Measurements from ENCODE around the gene LRRC10. TPM values are rescaled to one million over a fixed set of nuclear protein-coding genes. Genes with fewer than 3 reads are reported as not detected.
A peak's percentile ranks its signal among the peaks of the same experiment; 100 is the strongest.

The LRRC10 gene
- total and polyA plus RNA-seq, 10 of the 15 experiments (the other 5 are each of a cell fraction or from before 2014, with no cell fraction given) = not detected

- FAIRE-seq = no peak
- RAD21 ChIA-PET (ENCODE audit: unreplicated experiment) = no interaction called here
- CTCF ChIA-PET = interaction anchor here (0.6 to 2.0 kb wide), 3 partner anchors 10 to 164 kb away, joined by 3 to 15 read pairs (median 3); no protein-coding TSS in a partner anchor
- Histone ChIP-seq H3K4me3 (no peak overlapping the region), H4K20me1 (ENCODE audit: control insufficient read depth, insufficient read depth) (no peaks in the 10 kb centered on the region), H3K9ac (ENCODE audit: control insufficient read depth, insufficient read depth, low read length) (no peak overlapping the region), H3K4me1 (ENCODE audit: control insufficient read depth, insufficient read depth, low read length) (no peaks in the 10 kb centered on the region), H3K27ac (ENCODE audit: control insufficient read depth, insufficient read depth) (no peak overlapping the region), H3K36me3 (ENCODE audit: control insufficient read depth in 2 of 2, insufficient read depth in 2 of 2, low read length in 1 of 2) (no peaks in the 10 kb centered on the region), H3K79me2 (ENCODE audit: control insufficient read depth, insufficient read depth, low read length) (no peaks in the 10 kb centered on the region), H2AFZ (ENCODE audit: control insufficient read depth, low read depth, low read length) (no peak overlapping the region), H3K9me3 (replicated peaks; ENCODE audit: control insufficient read depth, insufficient read depth, low read length) (no peaks in the 10 kb centered on the region), H3K27me3 (replicated peaks in 1 of 2; ENCODE audit: control insufficient read depth in 2 of 2, insufficient read depth in 2 of 2, low read length in 1 of 2) (no peaks in the 10 kb centered on the region), H3K4me2 (ENCODE audit: control insufficient read depth, insufficient read depth) (no peak overlapping the region)
- TF ChIP-seq PML (IDR thresholded peaks at IDR 0.05; ENCODE audit: low read length) (no peak), CTCF (IDR thresholded peaks at IDR 0.05 in 2 of 3, conservative IDR thresholded peaks at IDR 0.05 in 1 of 3; ENCODE audit: control insufficient read depth in 2 of 3, extremely low read depth in 1 of 3, insufficient read depth in 1 of 3, low read depth in 3 of 3, low read length in 3 of 3) (peak in 2 of 3 experiments; percentile 8 to 29; a peak in 2 of 6 replicates)
- DNase-seq (ENCODE audit: low read depth, low spot score) = no peak
- POLR2A ChIA-PET = no interaction called here
- intact Hi-C loops (cut with micrococcal nuclease; ENCODE audit: unreplicated experiment) (no loop called here), in situ Hi-C loops (cut with MboI) (no loop called here)
- no TSS peak for BruUV-seq (replicated peaks)
- SMC1A ChIA-PET (ENCODE audit: uncharacterized antibody, unreplicated experiment) = interaction anchor here (2.0 kb wide), 1 partner anchor 10 kb away, joined by 8 read pairs; no protein-coding TSS in a partner anchor
- 25% methylated on average over 6 of the region's 6 CpGs for WGBS (ENCODE audit: insufficient coverage, insufficient replicate concordance, low lambda C conversion rate, missing lambda C conversion rate)
- ATAC-seq = 0 out of 3 replicates have a peak, but pooled peaks have one; percentile 31
These were observed 19.5 kb upstream of the LRRC10 start for GRCh38 chr12:69630191-69630590.

GRCh38 chr12:69627501-69627900, 16.8 kb upstream of the LRRC10 start:
- no peaks in the 10 kb centered on the region for H3K4me1 ChIP-seq (ENCODE audit: control insufficient read depth, insufficient read depth, low read length)
- ATAC-seq (no peak), FAIRE-seq (no peak), DNase-seq (ENCODE audit: low read depth, low spot score) (no peak)
- no peak overlapping the region for H3K4me3 ChIP-seq
- POLR2A ChIA-PET = no interaction called here
- no peaks in the 10 kb centered on the region for H3K27me3 ChIP-seq (replicated peaks in 1 of 2; ENCODE audit: control insufficient read depth in 2 of 2, insufficient read depth in 2 of 2, low read length in 1 of 2)
- CTCF ChIA-PET = interaction anchor here (0.7 to 1.2 kb wide), 2 partner anchors 269 to 296 kb away, joined by 3 read pairs; no protein-coding TSS in a partner anchor
- no peak overlapping the region for H3K9ac ChIP-seq (ENCODE audit: control insufficient read depth, insufficient read depth, low read length)
- SMC1A ChIA-PET (ENCODE audit: uncharacterized antibody, unreplicated experiment) = no interaction called here
- WGBS (ENCODE audit: insufficient coverage, insufficient replicate concordance, low lambda C conversion rate, missing lambda C conversion rate) = 47% methylated on average over 8 of the region's 8 CpGs
- no peak overlapping the region for H2AFZ ChIP-seq (ENCODE audit: control insufficient read depth, low read depth, low read length)
- RAD21 ChIA-PET (ENCODE audit: unreplicated experiment) = no interaction called here
- no TSS peak for BruUV-seq (replicated peaks)
- TF ChIP-seq NBN (IDR thresholded peaks at IDR 0.05) (no peak), EP300 (IDR thresholded peaks at IDR 0.05; ENCODE audit: borderline replicate concordance in 1 of 2, control insufficient read depth in 1 of 2, low read depth in 2 of 2, low read length in 2 of 2) (no peak), KLF5 (IDR thresholded peaks at IDR 0.05; ENCODE audit: partially characterized antibody) (no peak), PRDM15 (CRISPR knock-in tag; IDR thresholded peaks at IDR 0.05) (no peak), KAT2A (conservative IDR thresholded peaks at IDR 0.05; ENCODE audit: control insufficient read depth, low read depth, low read length) (no peak), SKIL (IDR thresholded peaks at IDR 0.05; ENCODE audit: low read depth, poor library complexity, severe bottlenecking) (no peak), HDAC6 (IDR thresholded peaks at IDR 0.05; ENCODE audit: unreplicated experiment) (no peak)
- no peak overlapping the region for H3K4me2 ChIP-seq (ENCODE audit: control insufficient read depth, insufficient read depth)
- in situ Hi-C loops (cut with MboI) (no loop called here), intact Hi-C loops (cut with micrococcal nuclease; ENCODE audit: unreplicated experiment) (no loop called here)
- H3K36me3 ChIP-seq (ENCODE audit: control insufficient read depth in 2 of 2, insufficient read depth in 2 of 2, low read length in 1 of 2) = no peaks in the 10 kb centered on the region
- H3K79me2 ChIP-seq (ENCODE audit: control insufficient read depth, insufficient read depth, low read length) = no peaks in the 10 kb centered on the region
- no peak overlapping the region for H3K27ac ChIP-seq (ENCODE audit: control insufficient read depth, insufficient read depth)
- no peaks in the 10 kb centered on the region for H4K20me1 ChIP-seq (ENCODE audit: control insufficient read depth, insufficient read depth)
- no peaks in the 10 kb centered on the region for H3K9me3 ChIP-seq (replicated peaks; ENCODE audit: control insufficient read depth, insufficient read depth, low read length)

Data from GM12878 (cell line).